Tongue (tissue), 2 donors: ENCODE results near the gene GLIPR2. TPM values are rescaled to one million over a fixed set of nuclear protein-coding genes. Genes with fewer than 3 reads are reported as not detected.
"Not testable (repeated sequence)": the region's sequence is repeated elsewhere in the genome, so short reads cannot be mapped to it uniquely, and the experiment has no call there.

Source experiments
- DNase-seq: peaks from one replicate; pipeline ENCODE4 v3.0.0-alpha.2; 2015
- total RNA-seq: library from RNA; depleted of rRNA; stranded (reverse); fragments of >200 nt; gene quantifications from one replicate; pipeline ENCODE4 v1.2.3, GENCODE V29; 2014

Gene GLIPR2
- total RNA-seq, result 49.3 TPM

DNA sequence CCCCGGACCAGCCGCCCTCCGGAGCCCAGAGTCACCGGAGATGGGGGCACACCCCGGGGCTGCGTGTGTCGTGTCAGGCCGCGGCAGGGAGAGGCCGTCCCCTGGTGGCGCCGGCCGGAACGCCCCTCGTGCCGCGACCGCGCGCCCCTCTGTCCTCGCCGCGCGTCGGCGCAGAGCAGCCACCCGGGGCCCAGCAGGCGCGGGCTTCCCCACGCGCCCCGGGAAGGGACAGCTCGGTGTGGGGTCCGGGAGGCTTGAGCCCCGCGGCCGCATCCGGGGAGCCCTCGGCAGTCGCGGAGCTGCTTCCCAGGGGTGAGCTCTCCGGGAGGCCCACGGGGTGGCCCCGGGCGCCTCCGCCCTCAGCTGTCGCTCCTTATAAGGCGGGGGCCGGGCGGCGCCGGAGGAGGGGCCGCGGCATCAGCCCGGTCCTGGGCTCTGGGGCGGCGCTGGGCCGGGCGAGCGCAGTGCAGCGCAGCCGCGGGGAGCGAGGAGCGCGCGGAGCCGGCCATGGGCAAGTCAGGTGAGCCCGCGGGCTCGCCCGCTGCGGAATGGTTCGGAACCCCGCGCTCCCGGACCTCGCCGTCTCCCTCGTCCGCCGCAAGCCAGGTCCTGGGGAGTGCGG, at the start of gene GLIPR2:
Gene GLIPR2, plus strand, starts transcription at position 462 of the 622 bp plus-strand sequence. Its CDS starts 46 bp downstream, at position 508.
- peak; percentile 88 for DNase-seq

DNA sequence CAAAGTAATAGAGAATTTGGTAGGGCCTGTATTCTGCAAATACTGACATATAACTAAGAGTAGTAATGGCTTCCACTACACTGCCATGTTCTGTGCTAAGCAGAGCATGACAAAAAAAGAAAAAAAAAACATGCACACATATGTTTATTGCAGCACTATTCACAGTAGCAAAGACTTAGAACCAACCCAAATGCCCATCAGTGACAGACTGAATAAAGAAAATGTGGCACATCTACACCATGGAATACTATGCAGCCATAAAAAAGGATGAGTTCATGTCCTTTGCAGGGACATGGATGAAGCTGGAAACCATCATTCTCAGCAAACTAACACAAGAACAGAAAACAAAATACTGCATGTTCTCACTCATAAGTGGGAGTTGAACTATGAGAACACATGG, 49.5 kb upstream of the GLIPR2 start:
- DNase-seq, result not testable (repeated sequence)

GRCh38 chr9:36088020-36088419, 48.5 kb upstream of the GLIPR2 start:
- no peak for DNase-seq

DNA sequence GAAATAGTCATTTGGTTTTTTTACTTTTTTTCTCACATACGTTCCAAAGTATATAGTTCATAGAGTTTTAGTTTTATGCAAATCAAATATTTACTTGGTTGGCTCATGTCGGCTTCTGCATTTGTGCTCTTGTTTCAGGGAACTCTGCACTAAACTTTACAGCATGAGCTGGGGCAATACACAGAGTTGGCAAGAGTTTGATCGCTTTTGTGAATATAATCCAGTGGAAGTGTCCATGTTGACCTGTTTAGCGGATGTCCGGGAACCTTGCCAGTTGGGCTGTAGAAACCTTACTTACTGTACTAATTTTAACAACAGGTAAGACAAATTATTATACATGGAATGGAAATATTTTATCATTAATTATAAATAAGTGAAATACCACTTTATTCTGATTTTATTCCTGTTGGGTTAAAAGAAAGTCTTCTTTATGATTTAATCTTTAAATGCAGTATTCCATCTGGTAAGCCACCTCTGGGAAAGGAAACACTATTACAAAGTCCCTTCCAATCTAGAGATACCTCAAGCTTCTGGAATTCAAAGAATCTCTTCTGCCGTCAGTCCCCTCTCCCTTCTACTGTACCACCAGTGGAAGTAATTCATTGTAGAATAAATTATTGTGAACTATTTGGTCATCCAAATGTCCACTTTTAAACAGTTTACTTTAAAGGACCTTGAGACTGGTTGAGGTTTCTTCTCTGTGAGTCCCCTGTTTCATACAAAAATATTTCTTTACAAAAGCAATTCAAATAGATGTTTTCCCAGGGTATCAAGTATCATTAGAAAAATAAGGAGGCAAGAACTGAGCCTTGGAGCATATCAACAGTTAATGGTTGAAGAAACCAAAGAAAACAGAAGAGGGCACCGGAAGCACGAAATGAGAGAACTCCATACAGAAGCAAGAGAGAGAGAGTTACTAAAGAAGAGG, 45.2 kb upstream of the GLIPR2 start:
- DNase-seq, result peak; percentile 46

DNA sequence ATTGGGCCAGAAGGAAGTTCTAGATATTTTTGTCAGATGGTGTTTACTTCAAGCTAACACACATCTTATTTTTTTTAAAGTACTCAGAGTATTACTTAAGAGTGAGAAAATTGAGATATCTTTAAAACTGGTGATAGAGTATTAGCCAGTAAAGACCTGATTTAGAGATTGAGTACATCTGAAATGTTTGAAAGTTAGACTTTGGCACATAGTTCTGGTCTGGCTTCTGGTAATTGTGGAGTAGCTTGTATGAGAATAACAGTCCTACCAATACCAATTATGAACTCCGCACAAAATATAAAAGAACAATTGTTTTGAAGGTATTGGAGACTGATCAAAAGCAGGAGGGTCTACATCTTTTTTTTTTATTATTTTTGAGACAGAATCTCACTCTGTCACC, 44.5 kb upstream of the GLIPR2 start:
- no peak for DNase-seq

DNA sequence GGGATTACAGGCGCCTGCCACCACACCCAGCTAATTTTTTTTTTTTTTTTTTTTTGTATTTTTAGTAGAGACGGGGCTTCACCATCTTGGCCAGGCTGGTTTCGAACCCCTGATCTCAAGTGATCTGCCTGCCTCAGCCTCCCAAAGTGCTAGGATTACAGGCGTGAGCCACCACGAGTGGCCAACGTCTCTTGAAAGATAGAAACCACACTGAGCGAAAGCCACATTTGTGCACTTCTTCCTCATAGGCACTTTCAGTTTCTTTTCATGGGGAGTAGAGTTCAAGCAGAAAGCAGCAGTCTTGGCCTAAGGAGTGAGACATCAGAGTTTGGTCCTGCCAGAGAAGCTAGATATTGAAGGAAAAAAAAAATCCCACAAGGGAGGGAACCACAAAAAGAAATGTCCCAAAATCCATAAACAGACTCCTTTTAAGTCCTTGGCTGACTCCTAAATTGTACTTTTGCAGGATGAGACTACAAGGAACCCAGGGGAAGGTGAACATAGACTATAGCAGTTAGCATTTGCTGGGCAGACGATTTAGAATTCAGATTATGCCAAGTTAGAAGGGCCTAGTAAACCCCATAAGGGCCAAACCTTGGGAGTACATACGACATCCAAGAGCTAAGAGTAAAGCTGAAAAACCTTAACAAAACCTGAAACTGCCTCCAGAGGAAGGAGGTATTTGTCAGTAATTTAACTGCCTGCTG, 43.9 kb upstream of the GLIPR2 start:
- DNase-seq, result no peak

- DNase-seq, result no peak
Measured at GRCh38 chr9:36093384-36093783, 43.1 kb upstream of the GLIPR2 start.

DNA sequence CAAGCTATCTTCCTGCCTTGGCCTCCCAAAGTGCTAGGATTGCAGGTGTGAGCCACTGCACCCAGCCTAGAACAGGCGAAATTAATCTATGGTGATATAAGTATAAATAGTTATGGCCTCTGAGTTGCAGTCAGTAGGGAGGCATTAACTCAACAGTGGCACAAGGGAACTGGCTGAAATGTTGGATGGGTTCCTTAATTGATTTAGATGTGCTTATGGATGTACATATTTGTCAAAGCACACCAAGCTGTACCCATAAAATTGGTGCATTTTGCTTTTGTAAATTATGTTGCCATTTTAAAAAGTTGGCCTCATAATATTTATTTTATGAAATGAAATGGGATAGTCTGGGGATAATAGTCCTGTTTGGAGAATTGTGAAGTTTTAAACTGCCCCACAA, 36.8 kb upstream of the GLIPR2 start:
- no peak for DNase-seq

DNA sequence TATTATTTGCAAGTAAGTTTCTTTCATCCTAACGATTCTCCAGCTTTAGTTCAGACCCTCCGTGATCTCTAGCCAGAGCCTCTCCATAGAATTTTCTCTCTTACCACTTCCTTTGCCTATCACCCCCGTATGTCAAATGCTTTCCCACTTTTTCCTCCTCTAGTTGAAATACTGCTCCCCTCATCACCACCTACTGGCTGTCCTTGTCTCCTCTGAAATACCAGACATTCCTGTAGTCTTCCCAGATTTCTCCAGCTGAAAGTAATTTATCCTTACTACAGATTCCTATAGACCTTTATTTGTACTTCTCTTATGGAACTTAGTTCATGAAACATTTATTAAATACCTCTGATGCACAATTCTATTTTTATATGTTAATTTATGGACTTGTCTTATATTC, 36.0 kb upstream of the GLIPR2 start:
- peak; percentile 2 for DNase-seq

GRCh38 chr9:36101916-36102741, 34.4 kb upstream of the GLIPR2 start:
- no peak for DNase-seq

DNA sequence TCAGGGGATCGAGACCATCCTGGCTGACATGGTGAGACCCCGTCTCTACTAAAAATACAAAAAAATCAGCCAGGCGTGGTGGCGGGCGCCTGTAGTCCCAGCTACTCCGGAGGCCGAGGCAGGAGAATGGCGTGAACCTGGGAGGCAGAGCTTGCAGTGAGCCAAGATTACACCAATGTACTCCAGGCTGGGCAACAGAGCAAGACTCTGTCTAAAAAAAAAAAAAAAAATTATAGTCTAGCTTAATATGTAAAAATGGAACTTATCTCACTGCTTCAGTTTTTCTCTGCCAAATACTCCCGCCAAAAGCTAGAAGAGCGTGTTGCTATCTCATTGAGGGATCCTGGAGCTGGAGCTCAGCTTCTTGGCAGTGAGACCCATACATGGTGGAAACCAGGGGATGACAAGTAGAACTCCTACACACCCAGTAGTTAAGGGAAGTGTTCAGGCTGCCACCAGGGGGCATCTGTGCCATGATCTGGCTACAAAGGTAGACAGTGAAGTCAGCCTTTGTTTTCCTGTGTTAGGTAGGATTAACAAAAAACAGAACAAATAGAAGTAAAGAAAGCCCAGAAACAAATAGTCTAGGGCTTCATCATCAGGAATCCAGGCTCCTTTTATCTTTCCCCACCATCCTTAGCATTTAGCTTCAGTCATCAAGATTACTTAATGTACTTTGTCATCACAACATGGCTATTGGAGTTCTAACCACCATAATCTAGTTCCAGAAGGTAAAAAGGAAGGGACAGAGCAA, 33.6 kb upstream of the GLIPR2 start:
- DNase-seq, result peak; percentile 88

- DNase-seq, result no peak
Measured at GRCh38 chr9:36109071-36109470, 27.5 kb upstream of the GLIPR2 start.

DNA sequence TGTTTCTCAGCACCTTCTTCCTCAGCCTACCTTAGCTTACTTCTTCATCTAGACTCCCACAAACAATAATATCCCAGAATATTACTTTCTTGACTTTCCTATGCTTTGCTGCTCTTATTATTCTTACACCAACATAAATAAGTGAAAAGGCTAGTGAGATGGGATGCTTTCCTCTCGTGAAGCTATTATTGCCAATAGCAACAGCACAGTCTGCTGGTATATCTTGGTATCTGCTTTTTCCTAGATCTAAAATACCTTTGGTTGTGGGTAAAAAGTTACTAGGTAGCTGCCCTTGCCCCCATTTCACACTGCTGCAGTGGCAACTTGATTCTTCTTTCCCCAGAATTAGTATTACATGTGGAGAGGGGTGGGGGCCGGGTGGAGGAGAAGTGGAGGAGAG, 26.1 kb upstream of the GLIPR2 start:
- DNase-seq, result no peak

DNA sequence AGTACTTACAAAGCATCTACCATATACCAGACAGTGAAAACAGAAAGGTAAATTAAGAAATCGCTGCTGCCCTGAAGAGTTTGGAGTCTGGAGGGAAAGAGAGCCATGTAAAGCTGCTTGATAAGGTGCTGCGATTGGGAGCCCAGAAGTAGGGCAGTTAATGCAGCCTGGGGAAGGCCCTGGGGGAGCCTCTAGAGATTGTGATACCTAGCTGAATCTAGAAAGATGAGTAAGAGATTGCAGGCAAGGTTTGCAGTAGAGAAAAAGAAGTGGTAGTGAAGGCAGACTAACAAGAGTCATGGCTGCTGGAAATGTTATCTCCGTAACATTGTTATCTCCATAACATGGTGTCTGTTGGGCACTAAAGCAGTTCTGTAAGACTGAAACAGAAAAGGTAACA, 24.0 kb upstream of the GLIPR2 start:
- no peak for DNase-seq

- no peak for DNase-seq
Measured at GRCh38 chr9:36113999-36114398, 22.5 kb upstream of the GLIPR2 start.

DNA sequence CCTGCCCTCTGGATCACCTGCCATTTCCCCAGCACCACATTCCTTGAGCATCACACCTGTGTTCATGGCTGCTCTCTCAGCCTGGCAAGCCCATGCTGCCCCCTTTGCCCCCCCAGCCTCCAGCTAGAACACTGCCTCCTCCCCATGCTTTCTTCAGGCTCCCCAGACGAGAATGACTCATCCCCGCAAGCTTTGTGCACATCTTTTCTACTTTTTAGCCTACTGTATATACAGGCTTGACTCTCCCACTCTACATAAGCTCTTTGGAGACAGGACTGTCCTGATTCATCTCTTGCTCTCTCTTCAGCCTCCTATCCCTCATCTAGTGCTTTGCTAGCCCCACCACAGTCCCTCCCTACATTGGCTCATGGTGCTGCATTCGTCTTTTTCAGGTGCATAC, 19.9 kb upstream of the GLIPR2 start:
- no peak for DNase-seq

DNA sequence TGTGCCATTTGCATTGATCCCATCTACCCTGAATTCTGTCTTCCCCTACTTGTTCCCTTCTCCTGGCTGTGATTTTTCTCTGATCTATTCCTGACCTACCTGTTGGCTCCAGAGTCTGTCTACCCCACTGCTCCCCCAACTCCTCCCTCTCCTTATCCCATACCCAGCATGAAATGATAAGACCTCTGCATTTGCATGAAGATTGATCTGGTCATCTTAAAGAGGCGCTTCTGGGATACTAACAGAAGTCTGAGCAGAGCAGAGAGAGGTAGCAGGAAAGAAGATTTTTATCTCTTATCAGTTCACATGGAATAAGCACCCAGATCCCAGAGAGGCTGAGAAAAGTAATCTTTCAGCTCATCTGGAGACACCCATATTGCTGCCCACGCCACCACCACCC, 18.3 kb upstream of the GLIPR2 start:
- DNase-seq, result no peak

DNA sequence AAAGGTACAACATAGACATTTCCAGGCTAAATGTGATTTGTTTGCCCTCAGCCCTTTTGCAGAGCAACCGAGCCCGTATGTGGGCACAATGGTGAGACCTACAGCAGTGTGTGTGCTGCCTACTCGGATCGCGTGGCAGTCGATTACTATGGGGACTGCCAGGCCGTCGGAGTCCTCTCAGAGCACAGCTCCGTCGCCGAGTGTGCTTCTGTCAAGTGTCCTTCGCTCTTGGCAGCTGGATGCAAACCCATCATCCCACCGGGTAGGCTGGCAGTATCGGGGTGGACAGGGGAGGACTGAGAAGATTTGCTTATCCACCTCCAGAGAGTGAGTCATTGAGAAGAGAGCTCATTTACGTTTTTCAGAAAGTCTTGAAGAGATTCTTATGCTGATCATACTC, 17.8 kb upstream of the GLIPR2 start:
- no peak for DNase-seq

- DNase-seq, result no peak
Measured at GRCh38 chr9:36119476-36119875, 17.1 kb upstream of the GLIPR2 start.

GRCh38 chr9:36120705-36121104, 15.8 kb upstream of the GLIPR2 start:
- no peak for DNase-seq

DNA sequence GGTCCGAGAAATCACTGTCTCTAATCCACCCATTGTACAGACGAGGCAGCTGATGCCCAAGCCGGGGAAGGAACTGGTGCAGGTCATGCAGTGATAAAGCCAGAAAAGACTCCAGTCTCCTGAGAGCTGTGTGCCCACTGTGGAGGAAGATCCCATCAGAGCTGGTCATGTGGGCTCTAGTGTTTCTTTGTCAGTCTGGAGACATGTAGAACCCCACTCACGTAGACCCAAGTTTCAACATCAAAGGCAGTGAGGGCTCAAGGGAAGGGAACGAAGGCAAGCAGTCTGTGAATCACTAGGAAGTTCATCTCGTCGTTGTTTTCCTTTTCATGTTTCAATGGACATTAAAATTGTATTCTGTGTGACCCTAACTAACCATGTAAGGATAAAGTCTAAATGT, 14.6 kb upstream of the GLIPR2 start:
- DNase-seq, result no peak
